HCT116 (cell line): ENCODE results near the gene GAL3ST2. TPM values are rescaled to one million over a fixed set of nuclear protein-coding genes. Genes with fewer than 3 reads are reported as not detected.

Source experiments
- ATAC-seq: fragments of 200-7000 bp; cut with Tn5 transposase; 2 replicates; pipeline ENCODE4 v1.9.1; 2020; ENCODE audit warnings: mild to moderate bottlenecking, moderate library complexity
- BruUV-seq: library from RNA; stranded (reverse); fragments of 400-500 nt; replicated peaks from 2 replicates; lab custom pipeline; 2021; lab: Mats Ljungman, UMichigan
- CTCF ChIA-PET: fragments of 300-600 bp; sonication (Branson Sonifier 250); formaldehyde crosslinking; loops from one replicate; lab custom pipeline; 2021; ENCODE audit warnings: antibody characterized with exemption; lab: Charles Lee
- POLR2A ChIA-PET: fragments of 300-600, 350-600 bp; sonication (Branson Sonifier 250); formaldehyde crosslinking; loops from one replicate; lab custom pipeline; 2021; ENCODE audit warnings: antibody characterized with exemption; lab: Charles Lee
- RAD21 ChIA-PET, 2 experiments: fragments of 300-600 bp; sonication (Branson Sonifier 250); formaldehyde crosslinking; loops; one replicate each; lab custom pipeline; 2023; ENCODE audit warnings: low total read pairs in 2 of 2; ENCODE audit not compliant: uncharacterized antibody in 2 of 2, unreplicated experiment in 2 of 2, low non-redundant PET in 1 of 2; lab: Charles Lee
- DNase-seq: peaks from one replicate; pipeline ENCODE4 v3.0.0-alpha.2; 2010; ENCODE audit warnings: low read depth, low spot score
- H2AFZ ChIP-seq: fragments of 200-600 bp; shearing (Covaris generic), sonication (generic); 2 replicates; pipeline ENCODE4 v1.6.1; 2017; ENCODE audit warnings: low read depth, mixed run types, mixed read lengths, antibody characterized with exemption, low read length; ENCODE audit not compliant: poor library complexity, severe bottlenecking
- H3K27ac ChIP-seq: 2 replicates; pipeline ENCODE4 v1.5.1; 2012; ENCODE audit warnings: low read depth, low read length
- H3K27me3 ChIP-seq: fragments of 200-600 bp; sonication (generic); 2 replicates; pipeline ENCODE4 v1.6.1; 2016; ENCODE audit warnings: mixed run types, low read length, mixed read lengths; ENCODE audit not compliant: insufficient read depth
- H3K36me3 ChIP-seq, 2 experiments: fragments of 200-500 bp in 1 of 2; fragments of 200-600 bp in 1 of 2; sonication (Bioruptor generic) in 1 of 2; sonication (generic) in 1 of 2; 2 replicates each; pipeline versions ENCODE4 v1.5.1 to v1.6.1; 2014 to 2016; ENCODE audit warnings: low read length in 2 of 2, inconsistent platforms in 1 of 2, mixed read lengths in 1 of 2, mixed run types in 1 of 2; ENCODE audit not compliant: insufficient read depth in 2 of 2, control insufficient read depth in 1 of 2
- H3K4me1 ChIP-seq, 2 experiments: fragments of 200-600 bp in 1 of 2; sonication (generic) in 1 of 2; 2 replicates each; pipeline versions ENCODE4 v1.5.1 to v1.6.1; 2012 to 2017; ENCODE audit warnings: low read length in 2 of 2, inconsistent platforms in 1 of 2, mild to moderate bottlenecking in 1 of 2, mixed read lengths in 1 of 2, mixed run types in 1 of 2, moderate library complexity in 1 of 2; ENCODE audit not compliant: insufficient read depth in 2 of 2, control insufficient read depth in 1 of 2
- H3K4me2 ChIP-seq: fragments of 200-600 bp; sonication (generic); 2 replicates; pipeline ENCODE4 v1.6.1; 2017; ENCODE audit warnings: mixed run types, low read length, mixed read lengths
- H3K4me3 ChIP-seq, 2 experiments: fragments of 200-600 bp in 1 of 2; sonication (generic) in 1 of 2; replicated peaks in 1 of 2; 2 replicates each; pipeline ENCODE4 v1.5.1; 2011 to 2016; ENCODE audit warnings: low read length in 2 of 2, control low read depth in 1 of 2, low read depth in 1 of 2, mild to moderate bottlenecking in 1 of 2, mixed read lengths in 1 of 2, mixed run types in 1 of 2
- H3K79me2 ChIP-seq: fragments of 200-600 bp; sonication (generic); 2 replicates; pipeline ENCODE4 v1.6.1; 2017; ENCODE audit warnings: mild to moderate bottlenecking, mixed run types, low read length, moderate library complexity, mixed read lengths; ENCODE audit not compliant: insufficient read depth
- H3K9ac ChIP-seq: fragments of 200-600 bp; sonication (generic); 2 replicates; pipeline ENCODE4 v1.6.1; 2016; ENCODE audit warnings: low read length, mixed read lengths
- H3K9me2 ChIP-seq: fragments of 200-600 bp; sonication (generic), shearing (Covaris generic); 2 replicates; pipeline ENCODE4 v1.6.1; 2017; ENCODE audit warnings: mixed run types, mild to moderate bottlenecking, moderate library complexity; ENCODE audit not compliant: insufficient read depth
- H3K9me3 ChIP-seq, 2 experiments: fragments of 200-500 bp in 1 of 2; fragments of 200-600 bp in 1 of 2; sonication (Bioruptor generic) in 1 of 2; sonication (generic) in 1 of 2; 2 replicates each; pipeline ENCODE4 v1.6.1; 2014 to 2017; ENCODE audit warnings: low read length in 2 of 2, mixed read lengths in 2 of 2, inconsistent platforms in 1 of 2, low read depth in 1 of 2, mild to moderate bottlenecking in 1 of 2, mixed run types in 1 of 2, moderate library complexity in 1 of 2; ENCODE audit not compliant: control insufficient read depth in 1 of 2, insufficient read depth in 1 of 2
- H4K20me1 ChIP-seq: fragments of 200-600 bp; sonication (generic), shearing (Covaris generic); 2 replicates; pipeline ENCODE4 v1.6.1; 2017; ENCODE audit warnings: mixed run types, mild to moderate bottlenecking, moderate library complexity; ENCODE audit not compliant: insufficient read depth
- CBX3 ChIP-seq: IDR thresholded peaks from 2 replicates; pipeline ENCODE4 v1.6.1; 2012; ENCODE audit warnings: low read depth
- CEBPB ChIP-seq: IDR thresholded peaks from 2 replicates; pipeline ENCODE4 v1.6.1; 2012; ENCODE audit warnings: low read depth
- CTCF ChIP-seq, 3 experiments: fragments of 200-600 bp in 1 of 3; sonication (generic) in 1 of 3; IDR thresholded peaks in 2 of 3; conservative IDR thresholded peaks in 1 of 3; 2 replicates each; pipeline ENCODE4 v1.5.1; 2012 to 2017; ENCODE audit warnings: low read depth in 2 of 3, low read length in 2 of 3, antibody characterized with exemption in 1 of 3, borderline replicate concordance in 1 of 3, control low read depth in 1 of 3, mild to moderate bottlenecking in 1 of 3, mixed read lengths in 1 of 3, mixed run types in 1 of 3, moderate library complexity in 1 of 3; ENCODE audit not compliant: insufficient read depth in 1 of 3
- EGR1 ChIP-seq: IDR thresholded peaks from 2 replicates; pipeline ENCODE4 v1.6.1; 2012; ENCODE audit warnings: low read depth
- ELF1 ChIP-seq: IDR thresholded peaks from 2 replicates; pipeline ENCODE4 v1.6.1; 2012; ENCODE audit warnings: low read depth, borderline replicate concordance
- EZH2 ChIP-seq: fragments of 200-600 bp; sonication (generic); IDR thresholded peaks from 2 replicates; pipeline ENCODE4 v1.6.1; 2017; ENCODE audit warnings: antibody characterized with exemption, mixed run types
- EZH2phosphoT487 ChIP-seq: fragments of 200-600 bp; IDR thresholded peaks from 2 replicates; pipeline ENCODE4 v1.6.1; 2018; ENCODE audit warnings: antibody characterized with exemption, borderline replicate concordance
- FOSL1 ChIP-seq: IDR thresholded peaks from 2 replicates; pipeline ENCODE4 v1.6.1; 2012; ENCODE audit warnings: low read depth
- RAD21 ChIP-seq: IDR thresholded peaks from 2 replicates; pipeline ENCODE4 v1.6.1; 2012; ENCODE audit warnings: low read depth, mild to moderate bottlenecking
- SRF ChIP-seq: IDR thresholded peaks from 2 replicates; pipeline ENCODE4 v1.6.1; 2012; ENCODE audit warnings: low read depth
- TCF7L2 ChIP-seq: IDR thresholded peaks from 2 replicates; pipeline ENCODE4 v1.7.0; 2011; ENCODE audit warnings: borderline replicate concordance, inconsistent platforms; ENCODE audit not compliant: insufficient read depth, insufficient read length; ENCODE audit errors: extremely low read depth
- YY1 ChIP-seq: IDR thresholded peaks from 2 replicates; pipeline ENCODE4 v1.6.1; 2011; ENCODE audit warnings: low read length, low read depth, moderate library complexity, mild to moderate bottlenecking; ENCODE audit not compliant: insufficient replicate concordance; ENCODE audit errors: extremely low read depth
- ZFX ChIP-seq: fragments of 450-650 bp; IDR thresholded peaks from 2 replicates; pipeline ENCODE4 v1.6.1; 2017
- ZNF274 ChIP-seq: fragments of 200-500 bp; sonication (Bioruptor generic); IDR thresholded peaks from 2 replicates; pipeline ENCODE4 v1.6.1; 2014; ENCODE audit warnings: mild to moderate bottlenecking, low read depth, low read length, inconsistent platforms
- intact Hi-C: fragments of 100-400 bp; cut with micrococcal nuclease; formaldehyde crosslinking; loops from 2 replicates; pipeline ENCODE4 v1.10.0; 2022
- total RNA-seq: library from RNA; stranded (reverse); gene quantifications from one replicate; pipeline ENCODE4 v1.2.1, GENCODE V29; 2021; ENCODE audit not compliant: unreplicated experiment
- TF ChIP-seq, protein P1 (sequence below): IDR thresholded peaks from 2 replicates; pipeline ENCODE4 v1.6.1; 2012

GAL3ST2 gene
- total RNA-seq, 1 experiment from 2014 or later = 0.44 TPM

GRCh38 chr2:241842620-241843211 is 66.1 kb downstream of the GAL3ST2 start:
- Histone ChIP-seq H3K36me3 (no peaks in the 10 kb centered on the region), H2AFZ (no peak overlapping the region), H3K79me2 (no peaks in the 10 kb centered on the region), H3K9me3 (no peaks in the 10 kb centered on the region), H3K4me1 (peaks cover 10 to 14% of the 10 kb centered on the region in 2 experiments), H3K9ac (no peak overlapping the region), H3K27ac (no peak overlapping the region), H4K20me1 (no peaks in the 10 kb centered on the region), H3K4me2 (no peak overlapping the region), H3K9me2 (no peaks in the 10 kb centered on the region), H3K4me3 (no peak overlapping the region), H3K27me3 (no peaks in the 10 kb centered on the region)
- ChIA-PET CTCF (no interaction called here), POLR2A (no interaction called here), RAD21 (no interaction called here)
- ATAC-seq = no peak
- DNase-seq = no peak
- intact Hi-C loops = no loop called here
- BruUV-seq = no TSS peak
- TF ChIP-seq SRF = no peak
- TF ChIP-seq ZFX = no peak
- TF ChIP-seq RAD21 = no peak

GRCh38 chr2:241843321-241844065 is 66.9 kb downstream of the GAL3ST2 start:
- ChIA-PET CTCF (interaction anchor here (1.0 kb wide), 1 partner anchor 8 kb away, joined by 3 read pairs; no protein-coding TSS in a partner anchor), POLR2A (no interaction called here), RAD21 (no interaction called here)
- Histone ChIP-seq H3K9me2 (no peaks in the 10 kb centered on the region), H3K4me3 (no peak overlapping the region), H3K9ac (no peak overlapping the region), H3K27me3 (no peaks in the 10 kb centered on the region), H3K27ac (no peak overlapping the region), H3K36me3 (no peaks in the 10 kb centered on the region), H3K4me2 (no peak overlapping the region; the same call in 1 of the 2 replicates), H3K4me1 (peaks cover 10 to 14% of the 10 kb centered on the region in 2 experiments), H3K9me3 (no peaks in the 10 kb centered on the region), H4K20me1 (no peaks in the 10 kb centered on the region), H3K79me2 (no peaks in the 10 kb centered on the region), H2AFZ (no peak overlapping the region)
- ATAC-seq = no peak
- intact Hi-C loops = no loop called here
- no TSS peak for BruUV-seq
- no peak for DNase-seq
- TF ChIP-seq SRF = no peak
- no peak for TF ChIP-seq EZH2
- no peak for TF ChIP-seq YY1
- TF ChIP-seq, protein P1, sequence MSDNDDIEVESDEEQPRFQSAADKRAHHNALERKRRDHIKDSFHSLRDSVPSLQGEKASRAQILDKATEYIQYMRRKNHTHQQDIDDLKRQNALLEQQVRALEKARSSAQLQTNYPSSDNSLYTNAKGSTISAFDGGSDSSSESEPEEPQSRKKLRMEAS = no peak
- TF ChIP-seq CEBPB = no peak
- TF ChIP-seq CTCF (IDR thresholded peaks at IDR 0.05 in 2 of 3, conservative IDR thresholded peaks at IDR 0.05 in 1 of 3; ENCODE audit: borderline replicate concordance in 1 of 3, insufficient read depth in 1 of 3, low read depth in 2 of 3, low read length in 2 of 3) = no peak
- TF ChIP-seq EZH2phosphoT487 = no peak
- no peak for TF ChIP-seq ELF1
- no peak for TF ChIP-seq CBX3
- no peak for TF ChIP-seq ZFX
- TF ChIP-seq ZNF274 = no peak
- TF ChIP-seq FOSL1 = no peak
- no peak for TF ChIP-seq EGR1
- no peak for TF ChIP-seq TCF7L2
